VCaP (cell line): ENCODE data around the gene MPPED1.

Source experiments
- H3K27ac ChIP-seq: fragments of 450-650 bp; 2 replicates; pipeline ENCODE4 v1.5.1; 2017
- TF ChIP-seq, protein P1 (sequence below): fragments of 450-650 bp; conservative IDR thresholded peaks from 2 replicates; pipeline ENCODE4 v1.5.1; 2017; ENCODE audit warnings: mild to moderate bottlenecking, moderate library complexity

The MPPED1 gene

DNA sequence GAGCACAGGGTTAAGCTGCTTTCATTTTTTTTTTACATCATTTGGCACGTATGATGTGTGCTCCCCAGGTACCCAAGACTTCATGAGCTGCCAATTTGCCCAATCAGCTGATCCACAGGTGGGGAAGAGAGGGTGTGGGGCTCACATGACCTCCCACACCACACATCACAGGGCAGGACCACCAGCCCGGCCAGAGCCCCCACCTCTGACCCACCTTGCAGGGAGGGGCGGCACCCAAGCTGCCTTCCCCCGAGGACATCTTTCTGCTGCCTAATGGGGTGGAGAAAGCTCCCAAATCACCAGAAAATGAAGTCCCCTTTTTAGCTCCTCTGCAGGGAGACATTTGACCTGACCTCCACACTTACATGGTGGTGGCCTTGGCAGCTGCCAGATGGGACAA, 119.8 kb downstream of the MPPED1 start:
- H3K27ac ChIP-seq: no peak overlapping the region
- TF ChIP-seq, protein P1, sequence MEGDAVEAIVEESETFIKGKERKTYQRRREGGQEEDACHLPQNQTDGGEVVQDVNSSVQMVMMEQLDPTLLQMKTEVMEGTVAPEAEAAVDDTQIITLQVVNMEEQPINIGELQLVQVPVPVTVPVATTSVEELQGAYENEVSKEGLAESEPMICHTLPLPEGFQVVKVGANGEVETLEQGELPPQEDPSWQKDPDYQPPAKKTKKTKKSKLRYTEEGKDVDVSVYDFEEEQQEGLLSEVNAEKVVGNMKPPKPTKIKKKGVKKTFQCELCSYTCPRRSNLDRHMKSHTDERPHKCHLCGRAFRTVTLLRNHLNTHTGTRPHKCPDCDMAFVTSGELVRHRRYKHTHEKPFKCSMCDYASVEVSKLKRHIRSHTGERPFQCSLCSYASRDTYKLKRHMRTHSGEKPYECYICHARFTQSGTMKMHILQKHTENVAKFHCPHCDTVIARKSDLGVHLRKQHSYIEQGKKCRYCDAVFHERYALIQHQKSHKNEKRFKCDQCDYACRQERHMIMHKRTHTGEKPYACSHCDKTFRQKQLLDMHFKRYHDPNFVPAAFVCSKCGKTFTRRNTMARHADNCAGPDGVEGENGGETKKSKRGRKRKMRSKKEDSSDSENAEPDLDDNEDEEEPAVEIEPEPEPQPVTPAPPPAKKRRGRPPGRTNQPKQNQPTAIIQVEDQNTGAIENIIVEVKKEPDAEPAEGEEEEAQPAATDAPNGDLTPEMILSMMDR: no peak

DNA sequence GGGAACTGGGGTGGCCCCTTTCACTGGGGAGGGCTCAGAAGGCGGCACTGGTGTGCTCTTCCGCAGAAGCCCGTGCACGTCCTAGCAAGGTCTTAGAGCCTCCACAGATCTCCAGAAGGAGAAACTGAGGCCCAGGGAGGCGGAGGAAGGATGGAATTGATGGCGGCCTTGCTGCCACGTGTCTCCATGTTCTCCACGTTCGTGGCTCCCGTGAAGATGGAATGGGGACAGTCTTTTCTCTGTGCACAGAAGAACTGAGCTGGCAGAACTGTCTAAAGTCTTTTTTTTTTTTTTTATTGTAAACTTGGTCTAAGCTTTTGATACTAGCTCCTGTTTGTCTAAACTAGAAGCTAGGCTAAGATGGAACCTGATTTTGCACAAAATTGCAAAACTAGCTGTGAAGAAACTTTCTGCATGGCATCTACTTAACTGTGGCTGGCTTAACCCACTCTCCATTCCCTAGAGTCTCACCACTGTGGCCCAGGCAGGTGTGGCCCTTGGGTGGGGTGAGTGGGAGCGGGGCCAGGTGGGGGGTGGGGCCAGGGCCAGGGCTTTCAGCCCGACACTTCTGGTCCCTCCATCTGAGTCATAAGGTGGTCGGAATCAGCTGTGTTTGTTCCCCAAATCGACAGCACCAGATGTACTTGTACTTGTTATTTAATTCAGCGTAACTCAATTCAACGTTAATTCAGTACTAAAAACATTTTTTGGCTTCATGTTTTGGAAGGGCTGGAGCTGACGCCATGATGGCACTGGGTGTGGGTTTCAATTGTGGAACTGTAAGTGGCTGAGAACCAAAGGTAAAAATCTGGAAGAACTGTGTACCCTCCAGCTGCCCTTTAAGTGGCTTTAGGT, 120.7 kb downstream of the MPPED1 start:
- H3K27ac ChIP-seq: no peak overlapping the region
- TF ChIP-seq, protein P1: no peak

DNA sequence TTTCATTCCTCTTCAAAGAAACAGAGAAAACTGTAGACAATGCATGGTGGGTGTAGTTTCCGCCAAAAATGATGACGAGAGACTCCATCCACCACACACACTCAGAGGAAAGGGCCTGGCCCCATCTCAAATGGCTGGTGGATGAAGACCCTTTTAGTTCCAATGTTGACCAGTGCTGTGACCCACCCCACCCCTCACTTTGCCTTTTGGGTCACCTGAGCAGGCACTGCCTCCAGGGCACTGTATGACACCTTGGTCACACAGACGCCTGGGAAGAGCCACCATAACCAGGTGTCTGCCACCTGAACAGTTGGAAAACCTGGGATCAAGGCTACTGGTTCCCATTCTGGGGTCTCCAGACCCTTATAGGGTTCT, 121.3 kb downstream of the MPPED1 start:
- TF ChIP-seq, protein P1: no peak
- no peak overlapping the region for H3K27ac ChIP-seq

DNA sequence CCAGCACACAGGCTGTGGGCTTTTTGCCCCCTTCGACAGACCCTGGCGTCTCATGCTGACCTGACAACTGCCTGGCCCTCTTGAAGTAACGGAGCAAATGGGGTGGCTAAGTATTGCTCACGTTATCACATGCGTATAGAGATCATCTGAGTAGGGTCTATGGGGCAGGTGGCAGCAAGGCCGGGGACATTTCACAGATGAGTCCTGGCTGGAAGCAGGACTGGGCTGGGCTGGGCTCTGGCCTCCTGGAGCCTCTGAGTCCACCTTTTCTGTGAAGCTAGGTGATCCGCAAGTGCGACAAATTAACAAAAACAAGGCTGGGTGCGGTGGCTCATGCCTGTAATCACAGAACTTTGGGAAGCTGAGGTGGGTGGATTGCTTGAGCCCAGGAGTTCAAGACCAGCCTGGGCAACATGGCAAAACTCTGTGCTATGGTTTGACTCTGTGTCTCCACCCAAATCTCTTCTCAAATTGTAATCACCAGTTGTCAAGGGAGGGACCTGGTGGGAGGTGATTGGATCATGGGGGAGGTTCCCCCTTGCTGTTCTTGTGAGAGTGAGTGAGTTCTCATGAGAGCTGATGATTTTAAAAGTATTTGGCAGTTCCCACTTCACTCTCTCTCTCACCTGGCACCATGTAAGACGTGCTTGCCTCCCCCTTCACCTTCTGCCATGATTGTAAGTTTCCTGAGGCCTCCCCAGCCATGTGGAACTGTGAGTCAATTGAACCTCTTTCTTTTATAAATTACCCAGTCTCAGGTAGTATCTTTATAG, 122.0 kb downstream of the MPPED1 start:
- TF ChIP-seq, protein P1: no peak

DNA sequence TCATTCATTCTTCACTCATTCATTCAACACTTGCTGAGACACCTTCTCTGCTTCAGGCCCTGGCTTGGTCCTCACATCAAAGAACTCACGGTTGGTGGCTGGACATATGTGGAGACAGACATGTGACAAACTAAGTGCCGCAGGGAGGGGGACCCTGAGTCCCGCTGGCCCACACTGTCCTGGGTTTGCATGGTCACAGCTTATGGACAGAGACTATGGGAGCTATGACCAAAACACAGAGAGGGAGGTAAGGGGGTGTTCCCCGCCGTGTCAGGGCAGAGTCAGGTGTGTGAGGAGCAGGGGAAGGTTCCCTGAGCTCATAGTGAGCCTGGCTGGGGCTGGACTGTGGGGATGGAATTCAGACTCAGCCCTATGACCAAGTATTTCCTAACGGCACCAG, 123.1 kb downstream of the MPPED1 start:
- no peak overlapping the region for H3K27ac ChIP-seq

More for the DNA sequence above, 122.0 kb downstream of the MPPED1 start:
- no peak overlapping the region for H3K27ac ChIP-seq

DNA sequence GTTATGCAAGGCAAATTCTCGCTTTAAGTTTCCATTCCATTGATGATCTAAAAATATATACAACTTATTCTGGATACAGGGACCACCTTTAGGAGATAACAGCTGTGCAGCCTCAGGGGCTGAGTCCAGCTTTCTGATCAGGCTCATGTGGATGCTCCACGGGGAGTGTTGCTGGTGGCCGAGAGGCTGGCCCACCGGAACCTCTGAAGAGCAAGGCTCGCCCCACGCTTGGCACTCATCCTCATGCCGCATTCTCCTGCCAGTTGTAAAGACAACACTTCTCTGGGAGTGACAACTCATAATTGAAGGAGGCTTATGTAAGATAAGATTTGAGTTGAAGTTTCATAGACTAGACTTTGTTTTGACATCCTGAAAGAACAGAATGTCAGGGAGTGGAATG, 123.5 kb downstream of the MPPED1 start:
- TF ChIP-seq, protein P1: no peak
- no peak overlapping the region for H3K27ac ChIP-seq

More for the DNA sequence above, 123.1 kb downstream of the MPPED1 start:
- TF ChIP-seq, protein P1: no peak

DNA sequence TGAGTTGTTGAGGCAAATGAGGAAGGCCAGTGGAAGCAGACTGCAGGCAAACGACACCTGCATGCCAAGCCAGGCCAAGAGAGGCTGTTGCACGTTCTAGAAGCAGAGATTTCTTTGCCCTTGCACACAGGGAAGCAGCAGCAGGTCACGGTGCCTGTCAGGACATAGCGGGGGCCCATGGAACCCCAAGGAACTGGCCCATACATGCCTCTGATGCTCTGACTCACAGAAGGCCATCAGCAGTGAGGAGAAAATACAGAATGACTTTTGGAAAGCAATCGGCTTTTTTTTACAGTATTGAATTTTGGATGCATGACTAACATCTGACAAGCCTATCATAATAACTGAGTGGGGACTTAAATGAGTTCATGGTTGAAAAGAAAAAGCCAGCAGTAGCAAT, 123.9 kb downstream of the MPPED1 start:
- H3K27ac ChIP-seq: no peak overlapping the region
- TF ChIP-seq, protein P1: no peak
